Measurements from ENCODE around the gene TP53RK.

The TP53RK gene

GRCh38 chr20:46657137-46657536 is 32.1 kb downstream of the TP53RK start:
- DNase-seq, result no peak

GRCh38 chr20:46652699-46653098 is 36.5 kb downstream of the TP53RK start:
- DNase-seq, result no peak

DNA sequence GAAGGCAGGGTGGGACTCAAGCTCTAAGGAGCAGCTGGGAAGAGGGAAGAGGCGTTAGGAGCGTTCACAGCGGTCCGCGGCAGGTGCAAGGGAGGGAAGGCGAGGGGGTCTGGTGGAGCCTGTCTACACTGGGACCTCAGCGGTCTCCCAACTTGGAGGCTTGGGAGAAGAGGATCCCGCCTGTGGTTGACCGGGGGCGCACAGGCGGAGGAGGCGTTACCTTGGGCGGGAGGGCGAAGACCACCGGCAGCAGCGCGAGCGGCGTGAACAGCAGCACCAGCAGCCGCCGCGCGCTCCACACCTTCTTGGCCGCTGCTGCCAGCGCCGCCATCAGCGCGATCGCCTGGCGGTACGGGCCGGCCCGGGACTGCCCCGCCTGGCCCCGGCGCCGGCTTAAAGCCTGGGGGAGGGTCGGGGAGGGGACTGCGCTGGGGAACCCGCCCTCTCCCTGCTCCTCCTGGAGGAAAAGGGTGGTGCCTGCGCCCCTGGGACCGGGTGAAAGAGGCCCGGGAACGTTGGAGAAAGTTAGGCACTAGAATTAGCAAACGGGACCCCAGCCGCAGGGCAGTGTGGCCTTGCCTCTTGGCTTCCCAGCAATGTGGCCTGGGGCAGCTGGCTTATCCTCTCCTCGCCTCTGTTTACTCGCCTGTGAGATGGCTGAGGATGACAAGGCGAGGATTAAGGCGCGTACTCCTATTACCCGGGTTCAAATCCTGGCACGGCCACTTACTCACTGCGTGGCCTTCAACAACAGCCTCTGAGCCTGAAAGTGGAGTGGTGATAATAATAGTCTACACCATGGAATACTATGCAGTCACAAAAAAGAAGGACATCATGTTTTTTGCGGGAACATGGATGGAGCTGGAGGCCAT is 37.9 kb downstream of the TP53RK start, which contains the start of gene SLC13A3:
SLC13A3 (minus strand) TSS at position 369 of the 872 bp plus-strand sequence; CDS start at position 331, 38 bp downstream.
- DNase-seq, result no peak

DNA sequence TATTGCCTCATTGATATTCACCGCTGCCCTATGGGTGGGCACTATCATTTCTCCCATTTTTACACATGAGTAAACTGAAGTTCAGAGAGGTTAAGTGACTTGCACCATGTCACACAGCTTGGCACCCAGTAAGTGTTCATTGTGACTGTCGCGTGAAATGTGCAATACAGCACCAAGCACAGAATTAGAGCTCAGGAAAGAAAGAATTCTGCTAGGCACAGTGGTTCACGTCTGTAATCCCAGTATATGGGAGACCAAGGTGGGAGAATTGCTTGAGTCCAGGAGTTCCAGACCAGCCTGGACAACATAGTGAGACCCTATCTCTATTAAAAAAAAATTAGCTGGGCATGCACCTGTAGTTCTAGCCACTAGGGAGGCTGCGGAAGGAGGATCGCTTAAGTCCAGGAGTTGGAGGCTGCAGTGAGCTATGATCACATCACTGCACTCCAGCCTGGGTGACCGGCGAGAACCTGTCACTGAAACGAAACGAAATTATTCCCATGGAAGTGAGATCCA is 38.6 kb downstream of the TP53RK start:
- no peak for DNase-seq

DNA sequence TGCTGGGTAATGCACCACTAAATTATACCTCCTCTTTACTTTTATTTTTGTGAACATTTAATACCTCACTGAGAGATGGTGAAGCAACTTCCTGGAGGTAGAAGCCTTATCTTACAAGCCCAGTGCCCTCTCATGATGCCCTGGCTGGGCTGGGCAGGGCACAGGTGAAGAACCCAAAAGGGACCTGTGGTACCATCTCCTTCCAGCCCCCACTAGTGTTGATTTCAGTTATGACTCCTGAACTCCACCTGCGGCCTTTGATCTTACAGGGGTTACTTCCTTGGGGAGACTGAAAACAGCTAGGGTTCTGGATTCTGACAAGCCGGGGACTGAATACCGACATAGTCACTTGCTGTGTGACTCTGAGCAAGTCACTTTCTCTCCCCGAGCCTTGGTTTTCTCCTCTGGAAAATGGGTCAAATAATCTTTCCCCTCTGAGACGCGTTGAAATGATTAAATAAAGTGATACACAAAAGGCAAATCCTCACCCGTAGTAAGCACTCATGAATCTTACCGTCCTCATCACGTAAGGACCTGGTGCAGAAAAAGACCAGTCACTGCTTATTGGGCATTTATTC is 39.2 kb downstream of the TP53RK start:
- no peak for DNase-seq

DNA sequence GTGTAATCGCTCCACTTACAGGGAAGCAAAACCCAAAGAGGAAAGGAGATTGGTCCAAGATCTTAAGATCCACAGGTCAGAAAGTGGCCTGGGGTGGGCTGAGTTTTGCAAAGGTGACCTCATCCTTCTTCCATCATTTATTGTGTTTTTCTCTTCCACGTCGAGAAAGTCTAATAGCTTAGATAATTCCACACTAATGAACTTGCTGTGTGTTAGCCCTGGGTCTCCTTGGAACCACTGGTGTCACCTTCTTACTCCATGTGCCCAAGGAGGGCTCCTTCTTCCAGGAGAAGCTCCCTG is 39.6 kb downstream of the TP53RK start:
- DNase-seq, result no peak

DNA sequence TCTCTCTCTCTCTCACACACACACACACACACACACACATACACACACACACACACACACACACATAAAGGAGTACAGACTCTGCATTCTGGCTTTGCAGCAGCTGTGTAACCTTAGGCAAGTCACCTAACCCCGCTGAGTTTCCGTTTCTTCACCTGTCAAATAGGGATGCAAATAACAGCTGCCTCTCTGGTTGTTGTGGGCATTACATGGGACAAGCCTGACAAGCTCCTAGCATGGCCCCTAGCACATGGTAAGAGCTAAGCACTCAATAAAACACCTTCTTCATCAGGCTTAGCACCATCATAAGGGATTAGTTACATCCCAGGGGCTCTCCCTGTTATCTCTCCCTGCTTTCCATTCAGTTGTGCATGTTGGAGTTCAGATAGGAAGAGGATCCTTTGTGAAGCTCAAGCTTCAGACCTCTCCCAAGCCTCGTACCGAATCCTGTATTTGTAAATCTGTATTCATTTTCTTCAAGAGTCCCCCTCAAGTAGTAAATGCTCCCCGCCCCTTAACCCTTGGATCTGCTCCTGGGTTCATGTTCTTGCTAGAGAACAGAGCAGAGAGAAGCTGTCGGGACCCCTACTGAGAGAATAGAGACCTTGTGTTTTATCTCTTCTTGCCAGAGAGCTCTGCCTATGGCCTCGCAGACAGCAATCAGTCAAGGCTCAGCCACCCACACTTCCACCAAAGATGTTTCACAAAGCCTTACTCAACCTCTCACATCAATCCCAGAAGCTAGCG is 40.2 kb downstream of the TP53RK start:
- DNase-seq, result no peak

DNA sequence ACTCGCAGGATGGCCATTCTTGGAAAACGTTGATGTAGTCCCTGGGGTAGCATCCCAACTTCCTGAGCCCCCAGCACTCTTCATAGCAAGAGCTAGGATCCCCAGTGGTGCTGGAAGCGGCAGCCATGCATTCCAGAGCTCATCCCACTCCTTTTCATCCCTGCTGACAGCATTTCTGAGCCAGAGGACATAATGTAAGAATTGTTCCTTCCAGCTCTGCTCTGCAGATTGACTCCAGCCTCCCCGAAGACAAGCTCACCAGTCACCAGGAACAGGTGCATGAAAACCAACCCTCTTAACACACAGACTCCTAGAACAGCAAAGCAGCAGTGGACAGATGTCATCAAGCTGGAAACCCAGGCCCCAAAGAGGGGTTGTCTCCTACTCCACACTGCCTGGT is 41.8 kb downstream of the TP53RK start:
- no peak for DNase-seq

DNA sequence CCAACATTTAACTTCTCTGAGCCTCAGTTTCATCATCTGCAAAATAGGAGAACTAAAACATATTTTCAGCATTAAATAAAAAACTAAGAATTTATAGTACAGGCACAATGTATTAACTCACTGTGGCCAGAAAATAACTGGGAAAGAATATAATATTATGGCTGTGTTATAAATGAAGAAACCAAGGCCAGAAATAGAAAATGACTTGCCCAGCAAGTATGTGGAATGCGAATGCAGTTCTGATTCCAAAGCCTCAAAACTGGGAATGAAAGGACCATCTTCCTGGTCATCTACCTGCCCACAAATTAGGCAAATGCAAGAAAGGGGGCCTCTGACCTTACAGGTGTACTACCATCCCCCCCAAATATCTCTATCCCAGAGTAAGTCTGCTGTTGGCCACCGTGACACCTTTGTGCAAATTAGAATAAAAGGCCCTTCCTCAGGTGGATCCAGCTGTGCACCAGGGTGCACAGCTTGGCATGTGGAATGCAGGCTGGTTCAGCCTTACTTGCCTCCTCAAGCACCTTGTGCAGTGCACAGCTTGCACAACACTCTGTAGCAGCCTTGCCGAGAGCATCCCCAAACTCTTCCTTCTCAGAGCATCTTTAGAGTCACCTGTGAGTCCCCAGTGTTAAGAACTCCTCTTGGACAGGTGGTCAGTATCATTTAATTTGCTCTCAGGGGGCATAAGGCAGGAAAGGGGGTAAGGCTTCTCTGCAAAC is 42.4 kb downstream of the TP53RK start:
- no peak for DNase-seq

- no peak for DNase-seq
Observed at GRCh38 chr20:46646122-46646521, 43.1 kb downstream of the TP53RK start.

DNA sequence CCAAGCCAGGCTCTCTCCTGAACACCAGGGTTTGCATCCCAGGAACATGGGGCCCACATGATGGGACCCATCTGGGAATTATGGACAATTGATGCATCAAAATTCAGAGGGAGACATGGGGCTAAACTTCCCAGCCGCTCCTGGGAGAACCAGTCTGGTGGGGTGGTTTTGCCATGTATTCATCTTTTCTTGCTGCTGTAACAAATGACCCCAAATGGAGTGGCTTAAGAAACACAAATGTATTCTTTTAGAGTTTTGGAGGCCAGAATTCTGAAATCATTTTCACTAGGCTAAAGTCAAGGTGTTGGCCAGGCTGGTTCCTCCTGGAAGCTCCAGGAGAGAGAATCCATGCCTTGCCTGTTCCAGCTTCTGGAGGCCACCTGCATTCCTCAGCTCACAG is 44.5 kb downstream of the TP53RK start:
- DNase-seq, result no peak

DNA sequence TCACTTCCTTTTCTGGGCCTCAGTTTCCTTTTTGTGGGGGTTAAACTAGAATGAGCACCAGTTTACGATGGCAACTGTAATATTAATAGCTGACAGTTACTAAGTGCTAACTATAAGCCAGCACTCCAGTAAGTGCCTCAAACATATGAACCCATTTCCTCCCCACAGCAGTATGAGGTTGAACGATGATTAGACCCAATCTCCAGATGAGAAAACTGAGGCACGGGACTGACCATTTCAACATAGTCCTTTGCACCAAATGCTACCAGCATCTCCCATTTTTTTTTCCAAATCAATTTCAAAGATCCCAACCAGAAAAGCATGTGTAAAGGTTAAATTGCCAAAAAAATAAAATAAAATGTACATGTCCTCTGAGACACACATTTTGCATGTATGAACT is 45.1 kb downstream of the TP53RK start:
- DNase-seq, result no peak

DNA sequence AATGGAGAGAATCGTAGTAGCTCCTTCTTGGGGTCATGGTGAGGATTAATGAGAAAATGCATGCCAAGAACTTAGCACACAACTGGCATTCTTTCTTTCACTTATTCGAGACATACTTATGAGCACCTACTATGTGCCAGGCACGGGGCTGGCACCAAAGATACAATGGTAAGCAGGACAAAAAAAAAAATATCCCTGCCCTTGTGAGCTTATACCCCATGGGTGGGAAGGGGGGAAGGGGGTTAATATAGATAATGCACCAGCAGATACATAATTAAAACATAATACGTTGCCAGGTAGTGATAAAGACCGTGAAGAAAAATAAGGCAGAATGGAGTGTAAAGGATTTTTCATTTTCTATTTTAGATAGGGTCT is 46.3 kb downstream of the TP53RK start:
- no peak for DNase-seq

DNA sequence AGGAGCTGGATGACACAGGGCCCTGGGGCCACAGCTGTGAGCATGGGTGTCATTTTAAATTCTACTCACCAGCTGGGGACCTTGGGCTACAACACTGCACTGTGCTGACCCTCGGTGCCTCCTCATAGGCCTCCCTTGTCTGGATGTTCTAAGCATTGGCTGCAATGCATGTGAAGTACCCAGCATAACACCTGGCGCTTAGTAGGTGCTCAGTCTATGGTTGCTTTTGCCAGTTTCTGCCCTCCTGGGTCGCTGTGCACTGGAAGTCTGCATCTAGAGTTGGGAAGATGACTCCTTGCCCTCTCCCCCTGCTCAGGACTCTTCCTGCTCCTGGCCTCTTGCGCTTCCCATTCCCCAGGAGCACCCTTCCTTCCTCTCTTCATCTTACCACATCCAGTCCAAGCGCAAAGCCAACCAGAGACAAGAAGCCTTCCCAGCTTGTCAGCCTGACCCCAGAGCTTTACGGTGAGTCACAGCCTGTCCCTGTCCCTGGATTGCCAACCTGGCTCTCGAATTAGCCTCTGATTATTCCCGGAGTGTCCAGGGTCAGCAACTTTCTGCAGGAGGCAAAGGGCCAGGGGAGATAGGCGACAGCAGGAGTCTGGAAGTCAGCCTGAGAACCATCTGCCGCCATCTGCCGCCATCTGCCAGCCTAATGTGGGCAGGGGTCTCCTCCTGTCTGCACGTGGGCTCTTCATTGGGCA is 46.8 kb downstream of the TP53RK start:
- no peak for DNase-seq

GRCh38 chr20:46641424-46641823 is 47.8 kb downstream of the TP53RK start:
- DNase-seq, result no peak

DNA sequence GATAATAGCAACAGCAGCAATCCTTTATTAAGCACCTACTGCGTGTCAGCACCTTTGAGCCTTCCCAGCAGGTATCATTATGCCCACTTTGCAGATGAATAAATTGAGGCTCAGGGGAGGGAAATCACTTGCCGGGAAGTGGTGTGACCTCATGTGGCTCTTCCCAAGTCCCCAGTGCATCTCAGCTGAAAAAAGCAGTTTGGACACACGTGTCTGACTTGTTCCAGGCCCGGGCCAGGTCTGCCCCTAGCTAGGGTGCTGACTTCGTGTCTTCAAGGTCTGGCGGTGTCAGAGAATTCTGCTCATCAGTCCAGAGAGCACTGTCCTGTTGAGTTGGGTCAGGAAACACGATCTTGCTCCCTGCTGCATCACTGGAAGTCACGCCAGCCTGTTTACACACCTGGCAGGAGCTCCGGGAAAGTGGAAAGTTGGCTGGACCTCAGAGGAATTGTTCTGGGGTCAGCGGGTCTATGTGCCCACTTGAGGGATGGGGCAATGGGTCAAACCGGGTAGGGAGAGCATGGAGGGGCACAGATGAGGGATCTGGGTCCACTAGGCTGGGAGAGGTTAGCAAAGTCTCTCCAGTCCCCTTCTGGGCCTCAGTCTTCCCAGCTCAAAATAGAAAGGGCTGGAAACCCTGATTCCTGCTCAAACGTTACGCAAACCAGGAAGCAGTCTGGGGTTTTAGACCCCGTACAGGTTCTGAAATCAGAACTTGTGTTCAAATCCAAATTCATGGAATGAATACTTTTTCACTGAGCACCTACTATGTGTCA is 48.5 kb downstream of the TP53RK start:
- no peak for DNase-seq

GRCh38 chr20:46640044-46640443 is 49.2 kb downstream of the TP53RK start:
- DNase-seq, result no peak

DNA sequence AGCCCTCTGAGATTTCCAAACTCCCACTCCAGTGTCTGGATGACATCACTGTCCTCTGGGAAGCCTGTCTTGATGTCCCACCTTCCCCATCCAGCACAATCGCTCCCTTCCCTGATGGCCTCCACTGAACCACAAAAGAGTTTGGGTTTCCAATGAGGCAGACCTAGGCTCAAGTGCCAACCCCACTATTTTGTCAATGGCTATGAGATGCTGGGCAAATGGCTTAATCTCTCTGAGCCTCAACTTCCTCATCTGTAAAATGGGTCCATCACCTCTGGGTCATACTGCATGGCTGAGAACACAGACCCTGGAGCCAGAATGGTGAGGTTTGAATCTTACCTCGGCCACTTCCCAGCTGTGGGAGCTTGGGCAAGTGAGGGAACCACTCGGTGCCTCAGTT is 49.7 kb downstream of the TP53RK start:
- DNase-seq, result no peak

DNA sequence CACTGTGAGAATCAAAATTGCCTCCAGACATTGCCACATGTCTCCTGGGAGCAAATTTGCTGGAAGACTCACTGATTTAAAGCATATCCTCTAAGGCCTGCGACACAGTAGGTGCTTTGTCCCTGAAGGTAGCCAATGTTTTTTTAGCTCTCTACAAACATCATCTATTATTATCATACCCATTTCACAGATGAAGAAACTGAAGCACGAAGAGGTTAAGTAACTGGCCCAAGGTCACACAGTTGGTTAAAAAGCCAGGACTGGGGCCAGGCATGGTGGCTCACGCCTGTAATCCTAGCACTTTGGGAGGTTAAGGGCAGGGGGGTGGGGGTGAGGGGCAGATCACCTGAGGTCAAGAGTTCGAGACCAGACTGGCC is 50.4 kb downstream of the TP53RK start:
- no peak for DNase-seq

DNA sequence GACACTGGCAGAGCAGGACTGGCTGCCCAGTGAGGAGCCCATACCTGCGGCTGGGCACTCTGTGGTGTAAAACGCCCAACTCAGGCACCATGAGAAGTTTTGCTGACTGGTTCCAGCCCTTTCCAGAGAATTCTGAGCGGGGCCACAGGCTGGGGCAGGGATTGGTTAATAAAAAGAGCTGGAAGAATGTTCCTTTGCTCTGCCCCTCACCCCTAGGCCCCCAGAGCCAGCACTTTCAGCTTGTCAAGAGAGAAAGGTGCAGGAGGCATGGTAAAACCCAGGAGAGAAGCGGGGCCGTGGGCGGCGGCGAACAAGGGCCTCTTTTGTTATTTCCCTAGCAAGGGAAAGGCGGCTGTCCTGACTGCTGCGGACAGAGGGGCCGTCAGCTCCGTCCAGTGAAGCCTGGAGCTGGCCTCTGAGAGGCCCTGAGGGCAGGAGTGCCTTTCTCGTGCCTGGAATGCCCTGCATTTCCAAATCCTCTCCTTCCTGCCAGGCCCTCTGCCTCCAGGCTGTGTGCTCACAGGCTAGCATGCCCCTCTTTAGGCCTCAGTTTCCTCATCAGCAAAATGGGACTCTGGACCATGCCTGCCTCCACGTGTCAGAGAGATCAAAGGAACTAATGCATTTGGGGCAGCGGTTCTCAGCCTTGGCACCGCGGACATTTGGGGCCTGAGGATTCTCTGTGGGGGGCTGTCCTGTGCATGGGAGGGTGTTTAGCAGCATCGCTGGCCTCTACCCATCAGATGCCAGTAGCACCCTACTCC is 50.9 kb downstream of the TP53RK start:
- no peak for DNase-seq

All from CD4-positive, alpha-beta T cell treated with Interleukin-4 for 1 hour (primary cell).